B cell (primary cell): ENCODE results near the gene GALNT18. TPM values are rescaled to one million over a fixed set of nuclear protein-coding genes. Genes with fewer than 3 reads are reported as not detected.

Source experiments
- ATAC-seq: fragments of 200-7000 bp; cut with Tn5 transposase; one replicate; pipeline ENCODE4 v1.10.0; 2021; ENCODE audit warnings: low read depth, mild to moderate bottlenecking, moderate number of reproducible peaks, moderate library complexity
- CTCF ChIA-PET: fragments of 350-600 bp; sonication (Branson Sonifier 250); formaldehyde crosslinking; loops from one replicate; lab custom pipeline; 2021; ENCODE audit warnings: antibody characterized with exemption, inconsistent platforms; lab: Charles Lee
- POLR2A ChIA-PET: fragments of 350-600 bp; sonication (Branson Sonifier 250); formaldehyde crosslinking; loops from one replicate; lab custom pipeline; 2021; ENCODE audit warnings: antibody characterized with exemption; lab: Charles Lee
- DNase-seq: peaks from one replicate; pipeline ENCODE4 v3.0.0; 2013
- H2AFZ ChIP-seq: 2 replicates; pipeline ENCODE4 v1.6.1; 2012; ENCODE audit warnings: mild to moderate bottlenecking, low read depth, low read length; ENCODE audit not compliant: insufficient read depth, poor library complexity, severe bottlenecking
- H3K27ac ChIP-seq, 2 donors: 1 replicate in 1 of 2; 2 replicates in 1 of 2; pipeline ENCODE4 v1.5.1; 2012 to 2013; ENCODE audit warnings: low read length in 2 of 2, mild to moderate bottlenecking in 2 of 2, moderate library complexity in 1 of 2
- H3K27me3 ChIP-seq, 4 experiments: fragments of 200-600 bp in 1 of 4; sonication (generic) in 1 of 4; replicated peaks in 1 of 4; 1 replicate in 2 of 4; 2 replicates in 2 of 4; pipeline versions ENCODE4 v1.6.1 to v1.7.0; 2013 to 2016; ENCODE audit warnings: low read length in 3 of 4, mild to moderate bottlenecking in 2 of 4, mixed read lengths in 1 of 4, moderate library complexity in 1 of 4; ENCODE audit not compliant: insufficient read depth in 4 of 4, control insufficient read depth in 3 of 4; ENCODE audit errors: control extremely low read depth in 1 of 4
- H3K36me3 ChIP-seq, 2 experiments: replicated peaks in 1 of 2; 1 replicate in 1 of 2; 2 replicates in 1 of 2; pipeline versions ENCODE4 v1.6.1 to v1.7.1; 2013; ENCODE audit warnings: low read length in 1 of 2; ENCODE audit not compliant: insufficient read depth in 2 of 2, control insufficient read depth in 1 of 2; ENCODE audit errors: control extremely low read depth in 1 of 2, extremely low read depth in 1 of 2
- H3K4me1 ChIP-seq, 2 donors: fragments of 200-600 bp in 1 of 2; sonication (generic) in 1 of 2; 1 replicate in 1 of 2; 2 replicates in 1 of 2; pipeline versions ENCODE4 v1.5.1 to v1.6.1; 2013 to 2017; ENCODE audit warnings: low read length in 2 of 2; ENCODE audit not compliant: control insufficient read depth in 2 of 2, insufficient read depth in 2 of 2
- H3K4me2 ChIP-seq: replicated peaks from 2 replicates; pipeline ENCODE3; 2012; ENCODE audit warnings: mild to moderate bottlenecking, low read depth, low read length; ENCODE audit not compliant: poor library complexity, severe bottlenecking
- H3K4me3 ChIP-seq, 5 experiments: fragments of 200-600 bp in 1 of 5; sonication (generic) in 1 of 5; 1 replicate in 3 of 5; 2 replicates in 2 of 5; pipeline versions ENCODE4 v1.5.1 to v1.7.0; 2011 to 2016; ENCODE audit warnings: low read length in 4 of 5, mild to moderate bottlenecking in 4 of 5, low read depth in 2 of 5, control low read depth in 1 of 5, moderate library complexity in 1 of 5; ENCODE audit not compliant: insufficient read depth in 1 of 5; ENCODE audit errors: control extremely low read depth in 1 of 5, extremely low read depth in 1 of 5
- H3K79me2 ChIP-seq: fragments of 200-600 bp; sonication (generic); one replicate; pipeline ENCODE4 v1.6.0; 2016; ENCODE audit warnings: low read length; ENCODE audit not compliant: control insufficient read depth, insufficient read depth
- H3K9ac ChIP-seq: fragments of 200-600 bp; sonication (generic); 2 replicates; pipeline ENCODE4 v1.6.1; 2017; ENCODE audit warnings: mild to moderate bottlenecking, low read length, moderate library complexity
- H3K9me3 ChIP-seq, 3 donors: one replicate each; pipeline versions ENCODE4 v1.6.1 to v1.7.1; 2013; ENCODE audit warnings: low read length in 2 of 3; ENCODE audit not compliant: control insufficient read depth in 2 of 3, insufficient read depth in 1 of 3; ENCODE audit errors: control extremely low read depth in 1 of 3
- H4K20me1 ChIP-seq: 2 replicates; pipeline ENCODE4 v1.6.0; 2012; ENCODE audit warnings: mild to moderate bottlenecking, low read length; ENCODE audit not compliant: insufficient read depth, control insufficient read depth, poor library complexity, severe bottlenecking
- H3K27ac Mint-ChIP-seq: one replicate; pipeline ENCODE4 v1.8.0; 2021; ENCODE audit warnings: mixed read lengths
- H3K27me3 Mint-ChIP-seq: one replicate; pipeline ENCODE4 v1.8.0; 2021; ENCODE audit warnings: mixed read lengths
- H3K4me1 Mint-ChIP-seq: one replicate; pipeline ENCODE4 v1.8.0; 2021; ENCODE audit warnings: mixed read lengths
- H3K4me3 Mint-ChIP-seq: one replicate; pipeline ENCODE4 v1.8.0; 2021; ENCODE audit warnings: mixed read lengths
- H3K9me3 Mint-ChIP-seq: one replicate; pipeline ENCODE4 v1.8.0; 2022; ENCODE audit warnings: mixed read lengths; ENCODE audit not compliant: insufficient read depth
- EZH2 ChIP-seq: IDR thresholded peaks from 2 replicates; pipeline ENCODE4 v1.6.1; 2012; ENCODE audit warnings: borderline replicate concordance, low read depth, mild to moderate bottlenecking, moderate library complexity, low read length; ENCODE audit not compliant: insufficient read depth, poor library complexity, severe bottlenecking
- WGBS: methylation state at CpG from one replicate; pipeline ENCODE4 v1.1.5; 2013; ENCODE audit warnings: missing lambda C conversion rate; ENCODE audit not compliant: insufficient coverage; 5-methylcytosine and 5-hydroxymethylcytosine counted together
- intact Hi-C: fragments of 100-400 bp; cut with micrococcal nuclease; formaldehyde crosslinking; loops from one replicate; pipeline ENCODE4 v1.10.0; 2022
- polyA plus RNA-seq: library from polyadenylated mRNA; depleted of rRNA; stranded (reverse); fragments of >200 nt; gene quantifications from 2 replicates; pipeline ENCODE4 v1.2.3, GENCODE V29; 2012
- total RNA-seq, 2 donors: library from RNA; stranded (reverse); fragments of 120-200 nt in 1 of 2; gene quantifications; 1 replicate in 1 of 2; 2 replicates in 1 of 2; pipeline versions ENCODE4 v1.2.3 to v1.2.4, GENCODE V29; 2013 to 2022
- TF ChIP-seq, protein P1 (sequence below): fragments of 200-600 bp; IDR thresholded peaks from one replicate; pipeline ENCODE4 v1.8.0; 2022; ENCODE audit warnings: antibody characterized with exemption, mild to moderate bottlenecking

GALNT18 gene
- total and polyA plus RNA-seq, 2 donors (not counting 1 experiment from before 2014, with no cell fraction given) = not detected

DNA sequence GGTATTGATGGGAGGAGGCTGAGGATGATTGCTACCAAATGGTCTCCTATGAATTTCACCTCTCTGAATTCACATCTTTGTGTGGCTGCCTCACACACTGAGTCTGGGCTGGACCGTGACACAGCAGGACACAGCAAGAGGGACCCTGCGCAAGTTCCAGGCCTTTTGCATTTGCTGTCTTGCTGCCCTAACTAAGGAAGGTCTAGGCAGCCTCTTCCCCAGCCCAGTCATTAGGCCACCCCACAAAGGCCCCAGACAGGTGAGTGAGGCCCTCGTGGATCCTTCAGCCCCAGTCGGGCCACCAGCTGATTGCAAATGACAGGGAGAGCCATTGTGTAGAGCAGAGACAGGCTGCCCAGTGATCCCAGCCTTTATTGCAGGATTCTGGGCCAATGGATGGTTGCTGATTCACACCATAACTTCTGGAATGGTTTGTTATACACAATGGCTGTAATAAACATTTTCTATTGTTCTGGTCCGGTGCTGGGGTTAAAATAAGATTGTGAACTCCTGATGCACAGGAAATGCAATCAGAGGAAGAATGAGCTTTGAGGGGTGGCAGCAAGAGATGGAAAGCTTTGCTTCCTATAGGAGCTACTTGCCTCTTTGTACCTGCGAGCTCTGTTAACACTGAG lies 240.2 kb downstream of the GALNT18 start:
- TF ChIP-seq EZH2 = no peak
- TF ChIP-seq, protein P1, sequence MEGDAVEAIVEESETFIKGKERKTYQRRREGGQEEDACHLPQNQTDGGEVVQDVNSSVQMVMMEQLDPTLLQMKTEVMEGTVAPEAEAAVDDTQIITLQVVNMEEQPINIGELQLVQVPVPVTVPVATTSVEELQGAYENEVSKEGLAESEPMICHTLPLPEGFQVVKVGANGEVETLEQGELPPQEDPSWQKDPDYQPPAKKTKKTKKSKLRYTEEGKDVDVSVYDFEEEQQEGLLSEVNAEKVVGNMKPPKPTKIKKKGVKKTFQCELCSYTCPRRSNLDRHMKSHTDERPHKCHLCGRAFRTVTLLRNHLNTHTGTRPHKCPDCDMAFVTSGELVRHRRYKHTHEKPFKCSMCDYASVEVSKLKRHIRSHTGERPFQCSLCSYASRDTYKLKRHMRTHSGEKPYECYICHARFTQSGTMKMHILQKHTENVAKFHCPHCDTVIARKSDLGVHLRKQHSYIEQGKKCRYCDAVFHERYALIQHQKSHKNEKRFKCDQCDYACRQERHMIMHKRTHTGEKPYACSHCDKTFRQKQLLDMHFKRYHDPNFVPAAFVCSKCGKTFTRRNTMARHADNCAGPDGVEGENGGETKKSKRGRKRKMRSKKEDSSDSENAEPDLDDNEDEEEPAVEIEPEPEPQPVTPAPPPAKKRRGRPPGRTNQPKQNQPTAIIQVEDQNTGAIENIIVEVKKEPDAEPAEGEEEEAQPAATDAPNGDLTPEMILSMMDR = no peak
- ChIA-PET CTCF (no interaction called here), POLR2A (no interaction called here)
- intact Hi-C loops = no loop called here
- Histone ChIP-seq H3K4me2 (no peak overlapping the region), H3K9ac (no peak overlapping the region), H3K4me1 (no peaks in the 10 kb centered on the region), H3K27ac (no peak overlapping the region), H3K36me3 (no peaks in the 10 kb centered on the region), H2AFZ (no peak overlapping the region), H3K79me2 (no peaks in the 10 kb centered on the region), H3K4me3 (no peak overlapping the region), H4K20me1 (no peaks in the 10 kb centered on the region), H3K27me3 (no peaks in the 10 kb centered on the region), H3K9me3 (no peaks in the 10 kb centered on the region)
- H3K9me3 Mint-ChIP-seq = no peaks in the 10 kb centered on the region
- H3K4me3 Mint-ChIP-seq = no peak overlapping the region
- H3K27me3 Mint-ChIP-seq = peaks cover 2% of the 10 kb centered on the region
- WGBS = 88% methylated on average over 4 of the region's 6 CpGs
- no peak for ATAC-seq
- no peaks in the 10 kb centered on the region for H3K4me1 Mint-ChIP-seq
- no peak for DNase-seq
- no peak overlapping the region for H3K27ac Mint-ChIP-seq

DNA sequence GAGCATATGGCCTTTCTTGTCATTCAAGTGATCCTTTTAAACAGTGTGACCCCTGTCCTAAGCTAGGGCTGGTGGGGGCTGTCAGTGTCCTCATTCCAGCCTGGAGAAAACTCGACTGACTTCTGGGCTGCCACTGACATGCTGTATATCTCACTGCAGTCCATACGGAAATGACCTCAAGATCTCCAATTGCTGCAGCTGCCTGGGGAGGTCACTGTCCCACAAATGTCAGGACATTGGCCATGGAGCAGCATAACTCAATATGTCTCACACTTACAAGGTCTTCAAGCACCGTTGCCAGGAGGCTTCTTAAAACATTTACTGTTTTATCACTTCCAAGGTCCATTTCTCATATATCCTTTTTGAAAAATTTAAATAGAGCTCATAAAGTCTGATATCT lies 240.9 kb downstream of the GALNT18 start:
- H3K27me3 Mint-ChIP-seq = peaks cover 2% of the 10 kb centered on the region
- H3K4me3 ChIP-seq = no peak overlapping the region
- H3K27ac Mint-ChIP-seq = no peak overlapping the region
- no peaks in the 10 kb centered on the region for H3K9me3 Mint-ChIP-seq
- H3K9me3 ChIP-seq = no peaks in the 10 kb centered on the region
- H3K9ac ChIP-seq = no peak overlapping the region
- no peaks in the 10 kb centered on the region for H3K27me3 ChIP-seq
- intact Hi-C loops = no loop called here
- 73% methylated on average over 2 of the region's 3 CpGs for WGBS
- H3K4me1 Mint-ChIP-seq = no peaks in the 10 kb centered on the region
- H2AFZ ChIP-seq = no peak overlapping the region
- no peaks in the 10 kb centered on the region for H3K4me1 ChIP-seq
- ATAC-seq = no peak
- ChIA-PET CTCF (no interaction called here), POLR2A (no interaction called here)
- no peaks in the 10 kb centered on the region for H4K20me1 ChIP-seq
- no peak overlapping the region for H3K4me3 Mint-ChIP-seq
- no peak overlapping the region for H3K27ac ChIP-seq
- H3K4me2 ChIP-seq = no peak overlapping the region
- DNase-seq = no peak
- no peaks in the 10 kb centered on the region for H3K79me2 ChIP-seq
- H3K36me3 ChIP-seq = no peaks in the 10 kb centered on the region
- TF ChIP-seq, protein P1 = no peak
- no peak for TF ChIP-seq EZH2
